Measurements from ENCODE around the gene MAP3K7CL. TPM values are rescaled to one million over a fixed set of nuclear protein-coding genes. Genes with fewer than 3 reads are reported as not detected.
A peak's percentile ranks its signal among the peaks of the same experiment; 100 is the strongest.

MAP3K7CL gene
- total and polyA plus RNA-seq, 4 donors: 1.4 to 3.5 (median 3.1) TPM

GRCh38 chr21:29174607-29175013 lies 44.2 kb downstream of the MAP3K7CL start:
- no peak for DNase-seq (ENCODE audit: low spot score)
- 27% methylated on average over 9 of the region's 9 CpGs for WGBS
- no peaks in the 10 kb centered on the region for H3K27me3 ChIP-seq (ENCODE audit: control insufficient read depth in 4 of 4, insufficient read depth in 4 of 4, low read length in 3 of 4)
- no peaks in the 10 kb centered on the region for H3K9me3 ChIP-seq (ENCODE audit: control insufficient read depth in 4 of 4, low read length in 3 of 4)
- H3K36me3 ChIP-seq (ENCODE audit: control insufficient read depth in 4 of 4, insufficient read depth in 3 of 4, low read depth in 1 of 4, low read length in 3 of 4): no peaks in the 10 kb centered on the region
- H3K4me1 ChIP-seq (ENCODE audit: control insufficient read depth in 4 of 4, insufficient read depth in 4 of 4, low read length in 3 of 4): peaks cover 17 to 50% (median 20%) of the 10 kb centered on the region in 4 donors
- H3K27ac ChIP-seq (ENCODE audit: low read depth in 1 of 2, low read length in 2 of 2): peak overlapping the region; percentile 83 to 92
- H3K4me3 ChIP-seq (ENCODE audit: low read depth in 1 of 3, low read length in 3 of 3): no peak overlapping the region
- H3K9ac ChIP-seq (ENCODE audit: low read depth in 1 of 2, low read length in 2 of 2): peak overlapping the region; percentile 50 to 69
- TF ChIP-seq YY1 (IDR thresholded peaks at IDR 0.05) (peak; percentile 29), SP1 (IDR thresholded peaks at IDR 0.05) (no peak), RXRA (IDR thresholded peaks at IDR 0.05) (peak in 1 of 2 donors; percentile 12)

GRCh38 chr21:29175408-29176134 lies 45.1 kb downstream of the MAP3K7CL start:
- 29% methylated on average over 3 of the region's 3 CpGs for WGBS
- Histone ChIP-seq H3K27me3 (ENCODE audit: control insufficient read depth in 4 of 4, insufficient read depth in 4 of 4, low read length in 3 of 4) (no peaks in the 10 kb centered on the region), H3K36me3 (ENCODE audit: control insufficient read depth in 4 of 4, insufficient read depth in 3 of 4, low read depth in 1 of 4, low read length in 3 of 4) (no peaks in the 10 kb centered on the region), H3K4me3 (ENCODE audit: low read depth in 1 of 3, low read length in 3 of 3) (no peak overlapping the region), H3K9ac (ENCODE audit: low read depth in 1 of 2, low read length in 2 of 2) (peak overlapping the region; percentile 46 to 50), H3K4me1 (ENCODE audit: control insufficient read depth in 4 of 4, insufficient read depth in 4 of 4, low read length in 3 of 4) (peaks cover 16 to 50% (median 20%) of the 10 kb centered on the region in 4 donors), H3K27ac (ENCODE audit: low read depth in 1 of 2, low read length in 2 of 2) (peak overlapping the region; percentile 83 to 92), H3K9me3 (ENCODE audit: control insufficient read depth in 4 of 4, low read length in 3 of 4) (no peaks in the 10 kb centered on the region)
- DNase-seq (ENCODE audit: low spot score): no peak
- TF ChIP-seq HNF4A (conservative IDR thresholded peaks at IDR 0.05) (peak; percentile 67 to 88), MAX (IDR thresholded peaks at IDR 0.05) (peak; percentile 85), ZBTB33 (IDR thresholded peaks at IDR 0.05) (peak; percentile 86), HNF4G (IDR thresholded peaks at IDR 0.05) (no peak), RXRA (IDR thresholded peaks at IDR 0.05) (peak; percentile 73 to 92), FOXA2 (IDR thresholded peaks at IDR 0.05) (peak; percentile 100), SP1 (IDR thresholded peaks at IDR 0.05) (peak; percentile 93), EGR1 (IDR thresholded peaks at IDR 0.05; ENCODE audit: low read depth in 2 of 2) (peak; percentile 87 to 97), YY1 (IDR thresholded peaks at IDR 0.05) (peak; percentile 90), ATF3 (IDR thresholded peaks at IDR 0.05) (peak; percentile 66), GABPA (IDR thresholded peaks at IDR 0.05 in 1 of 2, conservative IDR thresholded peaks at IDR 0.05 in 1 of 2) (peak in 1 of 2 donors; percentile 43), JUND (IDR thresholded peaks at IDR 0.05) (peak; percentile 47 to 82), RAD21 (IDR thresholded peaks at IDR 0.05) (peak; percentile 63 to 69), TAF1 (conservative IDR thresholded peaks at IDR 0.05) (no peak), FOXA1 (IDR thresholded peaks at IDR 0.05) (peak; percentile 100), NR2F2 (IDR thresholded peaks at IDR 0.05) (peak; percentile 34)
- TF ChIP-seq, protein P1, sequence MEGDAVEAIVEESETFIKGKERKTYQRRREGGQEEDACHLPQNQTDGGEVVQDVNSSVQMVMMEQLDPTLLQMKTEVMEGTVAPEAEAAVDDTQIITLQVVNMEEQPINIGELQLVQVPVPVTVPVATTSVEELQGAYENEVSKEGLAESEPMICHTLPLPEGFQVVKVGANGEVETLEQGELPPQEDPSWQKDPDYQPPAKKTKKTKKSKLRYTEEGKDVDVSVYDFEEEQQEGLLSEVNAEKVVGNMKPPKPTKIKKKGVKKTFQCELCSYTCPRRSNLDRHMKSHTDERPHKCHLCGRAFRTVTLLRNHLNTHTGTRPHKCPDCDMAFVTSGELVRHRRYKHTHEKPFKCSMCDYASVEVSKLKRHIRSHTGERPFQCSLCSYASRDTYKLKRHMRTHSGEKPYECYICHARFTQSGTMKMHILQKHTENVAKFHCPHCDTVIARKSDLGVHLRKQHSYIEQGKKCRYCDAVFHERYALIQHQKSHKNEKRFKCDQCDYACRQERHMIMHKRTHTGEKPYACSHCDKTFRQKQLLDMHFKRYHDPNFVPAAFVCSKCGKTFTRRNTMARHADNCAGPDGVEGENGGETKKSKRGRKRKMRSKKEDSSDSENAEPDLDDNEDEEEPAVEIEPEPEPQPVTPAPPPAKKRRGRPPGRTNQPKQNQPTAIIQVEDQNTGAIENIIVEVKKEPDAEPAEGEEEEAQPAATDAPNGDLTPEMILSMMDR (IDR thresholded peaks at IDR 0.05; ENCODE audit: low read depth, low read length, missing input control): no peak
- TF ChIP-seq, protein P2, sequence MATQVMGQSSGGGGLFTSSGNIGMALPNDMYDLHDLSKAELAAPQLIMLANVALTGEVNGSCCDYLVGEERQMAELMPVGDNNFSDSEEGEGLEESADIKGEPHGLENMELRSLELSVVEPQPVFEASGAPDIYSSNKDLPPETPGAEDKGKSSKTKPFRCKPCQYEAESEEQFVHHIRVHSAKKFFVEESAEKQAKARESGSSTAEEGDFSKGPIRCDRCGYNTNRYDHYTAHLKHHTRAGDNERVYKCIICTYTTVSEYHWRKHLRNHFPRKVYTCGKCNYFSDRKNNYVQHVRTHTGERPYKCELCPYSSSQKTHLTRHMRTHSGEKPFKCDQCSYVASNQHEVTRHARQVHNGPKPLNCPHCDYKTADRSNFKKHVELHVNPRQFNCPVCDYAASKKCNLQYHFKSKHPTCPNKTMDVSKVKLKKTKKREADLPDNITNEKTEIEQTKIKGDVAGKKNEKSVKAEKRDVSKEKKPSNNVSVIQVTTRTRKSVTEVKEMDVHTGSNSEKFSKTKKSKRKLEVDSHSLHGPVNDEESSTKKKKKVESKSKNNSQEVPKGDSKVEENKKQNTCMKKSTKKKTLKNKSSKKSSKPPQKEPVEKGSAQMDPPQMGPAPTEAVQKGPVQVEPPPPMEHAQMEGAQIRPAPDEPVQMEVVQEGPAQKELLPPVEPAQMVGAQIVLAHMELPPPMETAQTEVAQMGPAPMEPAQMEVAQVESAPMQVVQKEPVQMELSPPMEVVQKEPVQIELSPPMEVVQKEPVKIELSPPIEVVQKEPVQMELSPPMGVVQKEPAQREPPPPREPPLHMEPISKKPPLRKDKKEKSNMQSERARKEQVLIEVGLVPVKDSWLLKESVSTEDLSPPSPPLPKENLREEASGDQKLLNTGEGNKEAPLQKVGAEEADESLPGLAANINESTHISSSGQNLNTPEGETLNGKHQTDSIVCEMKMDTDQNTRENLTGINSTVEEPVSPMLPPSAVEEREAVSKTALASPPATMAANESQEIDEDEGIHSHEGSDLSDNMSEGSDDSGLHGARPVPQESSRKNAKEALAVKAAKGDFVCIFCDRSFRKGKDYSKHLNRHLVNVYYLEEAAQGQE (IDR thresholded peaks at IDR 0.05): peak; percentile 83
